ENCODE results near the gene DNAJA3.
A peak's percentile ranks its signal among the peaks of the same experiment; 100 is the strongest.

The DNAJA3 gene

DNA sequence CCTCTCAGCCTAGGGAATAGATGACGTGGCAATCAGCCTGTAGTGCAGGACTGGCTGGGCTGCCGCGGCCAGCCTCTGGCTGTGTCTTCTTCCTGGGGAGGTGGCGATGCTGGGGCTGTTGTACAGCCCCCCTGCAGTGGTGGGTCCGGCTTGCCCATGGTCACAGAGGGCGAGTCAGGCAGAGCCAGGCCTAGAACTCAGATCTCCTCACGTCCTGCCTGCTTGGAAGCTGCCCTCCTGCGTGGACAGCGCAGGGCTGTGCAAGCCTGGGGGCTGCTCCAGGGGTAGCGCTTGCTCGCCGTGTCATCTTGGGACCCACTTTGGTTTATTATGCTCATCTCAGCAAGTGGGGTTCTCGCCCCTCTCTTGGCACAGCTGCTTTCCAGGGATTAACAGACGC lies 29.4 kb downstream of the DNAJA3 start:
- H3K27ac ChIP-seq: no peak overlapping the region
- H3K36me3 ChIP-seq: peaks cover 72% of the 10 kb centered on the region
- no peak for DNase-seq
- TF ChIP-seq CTCF (IDR thresholded peaks at IDR 0.05; ENCODE audit: low read depth, low read length): no peak
- H3K9me3 ChIP-seq (ENCODE audit: severe bottlenecking): no peaks in the 10 kb centered on the region
- H3K4me3 ChIP-seq (ENCODE audit: low read depth, low read length): no peak overlapping the region
- H3K27me3 ChIP-seq (ENCODE audit: insufficient read depth, low read depth, severe bottlenecking): no peaks in the 10 kb centered on the region

DNA sequence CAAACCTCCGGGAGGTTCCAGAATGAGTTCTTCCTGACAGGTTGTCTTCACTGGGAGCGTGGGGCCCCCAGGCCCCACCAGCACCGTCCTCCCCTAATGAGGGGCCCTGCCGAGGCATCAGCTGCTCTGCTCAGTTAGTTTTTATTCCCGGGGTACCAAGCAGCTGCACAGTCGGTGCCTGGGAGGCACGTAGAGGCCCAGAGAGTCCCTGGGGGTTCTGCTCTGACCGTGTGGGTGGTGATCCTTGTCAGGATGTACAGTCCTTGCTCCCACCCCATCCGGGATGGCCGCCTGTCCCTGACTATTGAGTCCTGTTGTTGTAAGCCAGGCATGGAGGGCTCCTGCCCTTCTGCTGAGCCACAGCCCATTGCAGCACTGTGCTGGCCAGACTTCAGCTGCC lies 30.3 kb downstream of the DNAJA3 start:
- H3K36me3 ChIP-seq: peaks cover 67% of the 10 kb centered on the region
- no peak overlapping the region for H3K27ac ChIP-seq
- no peak overlapping the region for H3K4me3 ChIP-seq (ENCODE audit: low read depth, low read length)
- TF ChIP-seq CTCF (IDR thresholded peaks at IDR 0.05; ENCODE audit: low read depth, low read length): no peak
- DNase-seq: no peak
- no peaks in the 10 kb centered on the region for H3K27me3 ChIP-seq (ENCODE audit: insufficient read depth, low read depth, severe bottlenecking)
- H3K9me3 ChIP-seq (ENCODE audit: severe bottlenecking): no peaks in the 10 kb centered on the region

- no peak for TF ChIP-seq CTCF (IDR thresholded peaks at IDR 0.05; ENCODE audit: low read depth, low read length)
- DNase-seq: peak; percentile 52
- H3K9me3 ChIP-seq (ENCODE audit: severe bottlenecking): no peaks in the 10 kb centered on the region
- H3K36me3 ChIP-seq: peaks cover 27% of the 10 kb centered on the region
- no peak overlapping the region for H3K4me3 ChIP-seq (ENCODE audit: low read depth, low read length)
- H3K27me3 ChIP-seq (ENCODE audit: insufficient read depth, low read depth, severe bottlenecking): no peaks in the 10 kb centered on the region
- peak overlapping the region; percentile 37; the same call in 1 of the 2 replicates for H3K27ac ChIP-seq
Measured at GRCh38 chr16:4460936-4461249, 35.2 kb downstream of the DNAJA3 start.

DNA sequence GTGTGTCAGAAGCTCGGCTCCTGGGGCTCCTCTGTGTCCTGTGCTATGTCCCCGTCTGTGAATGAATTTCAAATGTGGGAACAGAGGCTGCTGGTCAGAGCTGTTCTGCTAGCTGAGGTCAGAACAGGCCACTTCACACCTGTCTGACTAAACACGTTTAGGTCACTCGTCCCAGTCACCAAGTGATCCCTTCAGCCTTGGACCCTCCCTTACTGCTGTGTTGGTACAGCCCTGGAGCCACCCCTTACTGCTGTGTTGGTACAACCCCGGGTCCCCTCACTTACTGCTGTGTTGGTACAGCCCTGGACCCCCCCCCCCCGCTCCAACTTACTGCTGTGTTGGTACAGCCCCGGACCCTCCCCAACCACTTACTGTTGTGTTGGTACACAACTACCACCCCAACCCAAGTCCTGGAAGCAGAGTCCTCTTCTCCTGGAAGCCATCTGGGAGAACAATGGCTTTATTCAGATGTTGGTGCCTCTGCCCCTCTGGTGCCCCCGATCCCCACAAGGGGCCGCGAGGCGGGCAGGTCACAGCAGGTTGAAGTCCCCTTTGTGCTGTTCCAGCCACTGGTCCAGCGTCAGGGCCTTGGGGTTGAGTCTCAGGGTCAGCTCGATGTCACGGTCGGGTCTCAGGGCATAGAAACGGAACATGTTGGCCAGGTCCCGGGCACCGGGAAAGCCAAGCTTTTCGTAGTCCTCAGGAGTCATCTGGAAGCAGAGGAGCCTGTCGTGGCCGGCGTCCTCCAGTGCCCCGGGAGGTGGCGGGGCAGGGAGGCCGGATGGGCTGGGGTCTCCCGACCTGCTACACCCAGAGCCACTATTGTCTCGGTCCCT lies 35.8 kb downstream of the DNAJA3 start:
- DNase-seq: peak; percentile 37
- Histone ChIP-seq H3K36me3 (peaks cover 22% of the 10 kb centered on the region), H3K9me3 (ENCODE audit: severe bottlenecking) (no peaks in the 10 kb centered on the region), H3K27ac (peak overlapping the region; percentile 37; the same call in 1 of the 2 replicates), H3K27me3 (ENCODE audit: insufficient read depth, low read depth, severe bottlenecking) (no peaks in the 10 kb centered on the region), H3K4me3 (ENCODE audit: low read depth, low read length) (no peak overlapping the region)
- no peak for TF ChIP-seq CTCF (IDR thresholded peaks at IDR 0.05; ENCODE audit: low read depth, low read length)

DNA sequence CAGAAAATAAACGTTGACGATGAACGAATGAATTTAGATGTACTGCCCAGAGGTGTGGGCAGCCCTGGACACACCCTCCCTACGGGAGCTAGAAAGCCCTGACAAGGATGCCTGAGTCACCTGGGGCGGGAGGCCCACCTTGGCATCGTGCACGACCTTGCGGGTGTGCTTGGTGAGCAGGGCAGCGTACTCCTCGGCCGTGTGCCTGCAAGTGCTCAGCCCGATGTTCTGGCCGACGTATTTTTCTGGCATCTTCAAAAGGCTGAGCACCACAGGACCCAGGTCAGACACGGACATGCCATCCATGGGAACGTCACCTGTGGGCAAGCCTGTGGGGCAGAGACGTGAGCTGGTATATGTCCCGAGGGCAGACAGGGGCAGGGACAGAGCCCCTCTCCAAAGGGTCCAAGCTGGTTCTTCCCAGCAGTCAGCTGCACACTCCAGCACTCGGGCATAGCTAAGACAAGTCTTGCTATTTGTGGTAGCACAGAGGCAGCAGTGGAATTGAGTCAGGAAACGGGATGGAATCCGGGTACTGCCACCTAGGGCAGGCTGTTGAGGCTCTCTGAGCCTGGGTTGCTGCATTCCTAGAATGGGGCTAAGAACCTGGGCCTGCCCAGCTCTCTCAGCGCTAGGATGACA lies 38.0 kb downstream of the DNAJA3 start:
- Histone ChIP-seq H3K4me3 (ENCODE audit: low read depth, low read length) (no peak overlapping the region), H3K36me3 (peaks cover 10% of the 10 kb centered on the region), H3K27ac (no peak overlapping the region), H3K27me3 (ENCODE audit: insufficient read depth, low read depth, severe bottlenecking) (no peaks in the 10 kb centered on the region), H3K9me3 (ENCODE audit: severe bottlenecking) (no peaks in the 10 kb centered on the region)
- no peak for TF ChIP-seq CTCF (IDR thresholded peaks at IDR 0.05; ENCODE audit: low read depth, low read length)
- DNase-seq: no peak

Measured in WERI-Rb-1 (cell line).